ENCODE data around the gene PRAMEF11. TPM values are rescaled to one million over a fixed set of nuclear protein-coding genes. Genes with fewer than 3 reads are reported as not detected.

PRAMEF11 gene
- total RNA-seq, 1 experiment from 2014 or later: not detected

- Histone ChIP-seq H3K4me1 (ENCODE audit: insufficient read depth, low read length) (no peaks in the 10 kb centered on the region), H3K27me3 (ENCODE audit: insufficient read depth, low read length) (no peaks in the 10 kb centered on the region), H2BK20ac (ENCODE audit: low read depth, low read length, poor library complexity, severe bottlenecking) (no peak overlapping the region), H3K4me2 (ENCODE audit: insufficient read depth, insufficient read length, low read length) (no peak overlapping the region), H2BK120ac (ENCODE audit: low read depth, low read length, poor library complexity, severe bottlenecking) (no peak overlapping the region), H2BK12ac (ENCODE audit: insufficient read length, low read depth, low read length) (no peak overlapping the region), H4K20me1 (ENCODE audit: control insufficient read depth, insufficient read depth, insufficient read length) (no peaks in the 10 kb centered on the region), H3K9ac (ENCODE audit: extremely low read depth, insufficient read length, low read length) (no peak overlapping the region), H2AFZ (ENCODE audit: low read length) (no peak overlapping the region), H3K4ac (ENCODE audit: low read depth, low read length) (no peak overlapping the region), H3K9me3 (ENCODE audit: control insufficient read depth, low read depth, low read length) (no peaks in the 10 kb centered on the region), H3K23ac (ENCODE audit: insufficient read length, low read depth, low read length) (no peak overlapping the region), H2BK5ac (ENCODE audit: insufficient read length, low read length) (no peak overlapping the region), H2AK5ac (ENCODE audit: insufficient read length, low read length) (no peak overlapping the region), H4K8ac (replicated peaks; ENCODE audit: insufficient read length, low read depth, low read length) (no peak overlapping the region), H3K27ac (ENCODE audit: insufficient read length, low read depth, low read length) (no peak overlapping the region), H3K14ac (ENCODE audit: insufficient read depth, low read length) (no peak overlapping the region), H3K56ac (ENCODE audit: insufficient read length, low read depth, low read length) (no peak overlapping the region), H3K23me2 (ENCODE audit: insufficient read length, low read depth, low read length, poor library complexity, severe bottlenecking) (no peaks in the 10 kb centered on the region), H3K79me2 (ENCODE audit: insufficient read depth, low read length) (0 out of 2 replicates have a peak, but pooled peaks cover 2% of the 10 kb centered on the region), H4K5ac (ENCODE audit: insufficient read length, low read depth, low read length) (no peak overlapping the region), H4K91ac (ENCODE audit: insufficient read length, low read depth, low read length) (no peak overlapping the region), H3K79me1 (ENCODE audit: insufficient read depth, low read depth, low read length, poor library complexity, severe bottlenecking) (no peaks in the 10 kb centered on the region), H2BK15ac (ENCODE audit: low read depth, low read length) (no peak overlapping the region), H3K18ac (ENCODE audit: insufficient read length, low read depth, low read length) (no peak overlapping the region), H3T11ph (ENCODE audit: low read length) (no peak overlapping the region)
- no peak for DNase-seq
- TF ChIP-seq CTCF (conservative IDR thresholded peaks at IDR 0.05): no peak
- Mint-ChIP-seq H3K9me3 (peaks cover 0 to under 1% of the 10 kb centered on the region in 2 experiments; a peak in 3 of 5 replicates), H3K4me3 (no peak overlapping the region), H3K36me3 (ENCODE audit: insufficient read depth in 1 of 3, low read depth in 3 of 3) (no peaks in the 10 kb centered on the region), H3K4me1 (peaks cover 5 to 8% of the 10 kb centered on the region in 2 experiments), H3K27me3 (ENCODE audit: low read depth) (peaks cover 11% of the 10 kb centered on the region), H3K27ac (no peak overlapping the region; a peak in 1 of 7 replicates)
- no CpG with 5 or more reads among the region's 4 CpGs for WGBS (ENCODE audit: extremely low coverage, insufficient read length, low lambda C conversion rate)
These were observed 53.1 kb downstream of the PRAMEF11 start for GRCh38 chr1:12778061-12778460.
